CD8-positive, alpha-beta memory T cell (primary cell): ENCODE data around the gene PIP4K2C. TPM values are rescaled to one million over a fixed set of nuclear protein-coding genes. Genes with fewer than 3 reads are reported as not detected.

ENCODE experiments used
- CTCF ChIA-PET: fragments of 350-600 bp; sonication (Branson Sonifier 250); formaldehyde crosslinking; loops from one replicate; lab custom pipeline; 2021; ENCODE audit warnings: antibody characterized with exemption; lab: Charles Lee
- POLR2A ChIA-PET: fragments of 350-600 bp; sonication (Branson Sonifier 250); formaldehyde crosslinking; loops from one replicate; lab custom pipeline; 2021; ENCODE audit warnings: antibody characterized with exemption; lab: Charles Lee
- DNase-seq, 5 donors: peaks; one replicate each; pipeline versions ENCODE4 v3.0.0 to v3.0.0-alpha.2; 2020 to 2022; ENCODE audit warnings: mixed read lengths in 1 of 5
- H3K27ac ChIP-seq: one replicate; pipeline ENCODE4 v1.7.0; 2013; ENCODE audit warnings: low read depth, mild to moderate bottlenecking, low read length, moderate library complexity
- H3K27me3 ChIP-seq: 2 replicates; pipeline ENCODE4 v1.7.0; 2013; ENCODE audit warnings: low read length, mild to moderate bottlenecking; ENCODE audit not compliant: insufficient read depth, poor library complexity, severe bottlenecking
- H3K36me3 ChIP-seq: 2 replicates; pipeline ENCODE4 v1.7.0; 2013; ENCODE audit warnings: mild to moderate bottlenecking, low read length, moderate library complexity; ENCODE audit not compliant: insufficient read depth
- H3K4me1 ChIP-seq: 2 replicates; pipeline ENCODE4 v1.7.0; 2013; ENCODE audit warnings: mild to moderate bottlenecking, low read length, moderate library complexity; ENCODE audit not compliant: insufficient read depth
- H3K4me3 ChIP-seq: 2 replicates; pipeline ENCODE4 v1.7.0; 2013; ENCODE audit warnings: mild to moderate bottlenecking, low read length
- H3K9me3 ChIP-seq: 2 replicates; pipeline ENCODE4 v1.7.0; 2013; ENCODE audit warnings: mild to moderate bottlenecking, low read length
- H3K27ac Mint-ChIP-seq, 8 donors: one replicate each; pipeline ENCODE4 v1.8.0; 2020 to 2021; ENCODE audit warnings: mixed read lengths in 8 of 8, mild to moderate bottlenecking in 6 of 8, inconsistent platforms in 3 of 8, moderate library complexity in 3 of 8
- H3K27me3 Mint-ChIP-seq, 2 donors: one replicate each; pipeline ENCODE4 v1.8.0; 2020 to 2021; ENCODE audit warnings: mixed read lengths in 2 of 2, mild to moderate bottlenecking in 1 of 2, moderate library complexity in 1 of 2
- H3K36me3 Mint-ChIP-seq, 3 donors: one replicate each; pipeline ENCODE4 v1.8.0; 2020 to 2021; ENCODE audit warnings: mixed read lengths in 3 of 3, inconsistent platforms in 1 of 3, mild to moderate bottlenecking in 1 of 3
- H3K4me1 Mint-ChIP-seq, 3 donors: one replicate each; pipeline ENCODE4 v1.8.0; 2020 to 2021; ENCODE audit warnings: mixed read lengths in 3 of 3, inconsistent platforms in 1 of 3, mild to moderate bottlenecking in 1 of 3
- H3K4me3 Mint-ChIP-seq, 7 donors: one replicate each; pipeline ENCODE4 v1.8.0; 2020 to 2021; ENCODE audit warnings: mixed read lengths in 7 of 7, mild to moderate bottlenecking in 6 of 7, moderate library complexity in 4 of 7, inconsistent platforms in 2 of 7
- H3K9me3 Mint-ChIP-seq, 5 donors: one replicate each; pipeline ENCODE4 v1.8.0; 2020 to 2022; ENCODE audit warnings: mixed read lengths in 5 of 5, mild to moderate bottlenecking in 3 of 5, moderate library complexity in 2 of 5, inconsistent platforms in 1 of 5
- polyA plus RNA-seq: library from polyadenylated mRNA; unstranded; fragments of 300-500 nt; fragmentation: Illumina TruSeq; gene quantifications from one replicate; pipeline ENCODE4 v1.2.3, GENCODE V29; 2021
- total RNA-seq, 2 experiments: library from RNA; stranded (reverse); gene quantifications; one replicate each; pipeline ENCODE4 v1.2.3, GENCODE V29; 2021

The PIP4K2C gene
- total and polyA plus RNA-seq, 3 experiments from 2014 or later = 24.7 to 40.6 (median 29.7) TPM

DNA sequence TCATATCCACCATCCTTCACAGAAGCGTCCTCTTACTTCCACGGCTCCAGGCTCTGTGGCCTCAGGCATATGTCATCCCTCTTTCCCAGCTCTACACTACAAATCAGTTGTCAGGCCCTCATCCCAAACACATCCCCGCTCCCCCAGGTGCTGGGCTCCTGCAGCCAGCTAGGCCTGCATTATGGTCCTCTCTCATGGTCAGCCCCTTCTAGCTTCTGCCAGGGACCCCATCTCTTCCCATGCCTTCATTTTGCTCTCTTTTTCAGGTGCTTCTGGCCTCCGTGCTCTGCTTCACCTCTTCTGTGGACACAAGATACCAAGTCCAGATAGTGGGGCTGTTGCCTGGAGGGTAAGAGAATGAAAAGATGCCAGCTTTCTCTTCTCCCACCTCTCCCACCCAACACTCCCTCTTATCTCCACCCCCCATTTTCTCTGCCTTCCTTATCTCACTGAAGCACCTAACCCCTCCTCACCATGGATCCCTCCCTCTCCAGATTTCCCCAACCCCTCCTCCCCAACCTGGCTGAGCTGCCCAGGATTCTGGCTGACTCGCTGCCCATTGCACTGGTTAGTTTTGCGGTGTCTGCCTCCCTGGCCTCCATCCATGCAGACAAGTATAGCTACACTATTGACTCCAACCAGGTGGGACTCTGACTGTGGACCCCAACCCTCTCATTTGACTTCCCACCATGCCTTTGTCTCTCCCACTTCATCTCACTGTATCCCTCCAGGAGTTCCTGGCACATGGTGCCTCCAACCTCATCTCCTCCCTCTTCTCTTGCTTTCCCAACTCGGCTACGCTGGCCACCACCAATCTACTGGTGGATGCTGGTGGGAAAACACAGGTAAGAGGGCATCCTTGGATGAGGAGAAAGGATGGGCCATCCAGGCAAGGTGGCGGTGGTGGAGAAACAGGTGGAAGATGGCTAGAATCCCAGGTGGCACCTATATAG, 31.6 kb downstream of the PIP4K2C start:
- no peak for DNase-seq
- Histone ChIP-seq H3K27ac (no peak overlapping the region), H3K27me3 (peaks cover 81% of the 10 kb centered on the region), H3K4me1 (peaks cover 30% of the 10 kb centered on the region), H3K9me3 (no peaks in the 10 kb centered on the region), H3K4me3 (no peak overlapping the region), H3K36me3 (no peaks in the 10 kb centered on the region)
- Mint-ChIP-seq H3K4me1 (peaks cover 30 to 42% (median 32%) of the 10 kb centered on the region in 3 donors), H3K36me3 (peaks cover 0 to 4% (median 0%) of the 10 kb centered on the region in 3 donors), H3K9me3 (no peaks in the 10 kb centered on the region), H3K4me3 (peak overlapping the region in 6 of 7 donors; percentile 61 to 87 (median 80)), H3K27me3 (peaks cover 87 to 91% of the 10 kb centered on the region in 2 donors), H3K27ac (peak overlapping the region in 3 of 8 donors; percentile 6 to 44 (median 20))
- ChIA-PET POLR2A (interaction anchor here (0.7 kb wide), 1 partner anchor 15 kb away, joined by 3 read pairs; no protein-coding TSS in a partner anchor), CTCF (interaction anchor here (0.7 to 5.7 kb wide), 9 partner anchors 8 to 164 kb away, joined by 3 to 85 read pairs (median 4); partner anchors contain the start of gene B4GALNT1)

DNA sequence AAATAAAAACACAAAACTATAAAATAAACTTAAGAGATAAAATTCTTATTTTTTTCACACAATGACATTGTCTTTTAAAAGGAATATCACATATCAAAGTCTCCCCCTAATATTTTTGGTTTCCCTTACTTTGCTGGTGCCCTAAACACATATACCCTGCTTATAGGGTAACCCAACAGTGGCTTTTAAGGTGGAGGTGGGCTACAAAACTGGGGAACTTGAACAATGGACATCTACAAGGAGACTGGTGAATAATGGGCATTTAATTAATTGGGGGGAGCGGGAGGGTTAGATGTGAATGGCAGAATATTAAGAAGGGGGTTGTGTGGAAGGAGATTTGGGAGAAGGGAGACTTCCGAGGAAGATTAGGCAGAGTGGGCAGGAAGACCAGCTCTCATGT, 32.4 kb downstream of the PIP4K2C start:
- Mint-ChIP-seq H3K4me3 (no peak overlapping the region), H3K27me3 (peaks cover 84 to 90% of the 10 kb centered on the region in 2 donors), H3K9me3 (no peaks in the 10 kb centered on the region), H3K27ac (no peak overlapping the region), H3K36me3 (peaks cover 0 to 4% (median 0%) of the 10 kb centered on the region in 3 donors), H3K4me1 (peaks cover 31 to 50% (median 32%) of the 10 kb centered on the region in 3 donors)
- Histone ChIP-seq H3K27ac (no peak overlapping the region), H3K36me3 (no peaks in the 10 kb centered on the region), H3K4me1 (peaks cover 30% of the 10 kb centered on the region), H3K4me3 (no peak overlapping the region), H3K9me3 (no peaks in the 10 kb centered on the region), H3K27me3 (peaks cover 83% of the 10 kb centered on the region)
- no peak for DNase-seq
- POLR2A ChIA-PET = no interaction called here
- CTCF ChIA-PET = interaction anchor here (0.7 to 5.7 kb wide), 3 partner anchors 9 to 79 kb away, joined by 3 to 85 read pairs (median 4); partner anchors contain the start of gene B4GALNT1

DNA sequence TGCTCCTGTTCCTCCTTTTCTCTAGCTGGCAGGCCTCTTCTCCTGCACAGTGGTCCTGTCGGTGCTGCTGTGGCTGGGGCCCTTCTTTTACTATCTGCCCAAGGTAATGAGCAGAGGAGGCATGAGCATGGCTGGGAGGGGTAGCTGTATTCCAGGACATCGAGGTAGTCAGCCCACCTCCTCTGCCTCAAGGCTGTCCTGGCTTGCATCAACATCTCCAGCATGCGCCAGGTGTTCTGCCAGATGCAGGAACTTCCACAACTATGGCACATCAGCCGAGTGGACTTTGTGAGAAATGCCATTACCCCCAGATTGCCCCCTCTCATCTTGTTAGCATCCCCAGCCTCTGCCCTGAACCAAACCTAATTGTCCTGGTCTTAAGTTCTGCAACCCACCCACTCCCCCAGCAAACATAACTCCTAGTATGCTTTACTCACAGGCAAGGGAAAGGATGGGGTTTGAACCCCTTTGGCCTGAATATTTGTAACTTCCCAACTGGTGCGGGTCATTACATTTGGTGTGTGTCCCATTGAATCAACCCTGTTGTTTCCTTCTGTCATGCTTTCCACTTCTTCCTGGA, 32.9 kb downstream of the PIP4K2C start:
- DNase-seq = no peak
- Histone ChIP-seq H3K27ac (no peak overlapping the region), H3K27me3 (peaks cover 85% of the 10 kb centered on the region), H3K4me1 (peaks cover 30% of the 10 kb centered on the region), H3K36me3 (no peaks in the 10 kb centered on the region), H3K9me3 (no peaks in the 10 kb centered on the region), H3K4me3 (no peak overlapping the region)
- CTCF ChIA-PET = interaction anchor here (0.7 to 1.3 kb wide), 2 partner anchors 9 to 165 kb away, joined by 3 to 4 read pairs; partner anchors contain the start of gene B4GALNT1
- H3K27ac Mint-ChIP-seq = no peak overlapping the region
- H3K36me3 Mint-ChIP-seq = peaks cover 0 to 4% (median 0%) of the 10 kb centered on the region in 3 donors
- peaks cover 81 to 93% of the 10 kb centered on the region in 2 donors for H3K27me3 Mint-ChIP-seq
- peaks cover 30 to 49% (median 30%) of the 10 kb centered on the region in 3 donors for H3K4me1 Mint-ChIP-seq
- no peaks in the 10 kb centered on the region for H3K9me3 Mint-ChIP-seq
- POLR2A ChIA-PET = no interaction called here
- H3K4me3 Mint-ChIP-seq = no peak overlapping the region

DNA sequence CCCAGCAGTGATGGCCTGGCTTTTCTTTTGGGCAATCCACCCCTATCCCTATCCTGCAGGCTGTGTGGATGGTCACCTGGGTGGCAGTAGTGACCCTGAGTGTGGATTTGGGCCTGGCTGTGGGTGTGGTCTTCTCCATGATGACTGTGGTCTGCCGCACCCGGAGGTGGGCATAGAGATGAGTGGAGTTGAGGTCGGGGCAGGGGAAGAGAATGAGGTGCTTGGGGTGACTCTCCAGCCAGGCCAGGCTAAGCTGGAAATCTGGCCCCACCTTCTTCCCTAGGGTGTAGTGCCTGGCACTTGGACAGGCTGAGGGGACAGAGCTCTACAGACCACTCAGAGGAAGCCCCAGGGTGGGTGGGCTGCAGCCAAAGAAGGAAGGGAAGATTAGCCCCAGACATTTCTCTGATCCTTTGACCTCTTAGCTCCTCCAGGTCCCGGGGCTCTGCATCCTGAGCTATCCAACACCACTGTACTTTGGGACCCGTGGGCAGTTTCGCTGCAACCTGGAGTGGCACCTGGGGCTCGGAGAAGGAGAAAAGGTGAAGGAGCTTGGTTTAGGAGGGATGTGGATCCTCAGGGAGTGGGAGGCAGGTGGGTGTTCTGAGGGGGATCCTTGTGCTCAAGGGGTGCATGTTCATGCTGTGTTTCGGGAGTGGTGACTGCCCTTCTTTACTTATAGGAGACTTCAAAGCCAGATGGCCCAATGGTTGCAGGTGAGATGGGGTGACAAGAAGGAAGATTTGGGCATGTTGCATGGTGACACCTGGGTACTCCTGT, 33.6 kb downstream of the PIP4K2C start:
- Histone ChIP-seq H3K27ac (no peak overlapping the region), H3K9me3 (no peaks in the 10 kb centered on the region), H3K36me3 (no peaks in the 10 kb centered on the region), H3K4me1 (peaks cover 25% of the 10 kb centered on the region), H3K27me3 (peaks cover 80% of the 10 kb centered on the region), H3K4me3 (no peak overlapping the region)
- no peak for DNase-seq
- Mint-ChIP-seq H3K27me3 (peaks cover 77 to 95% of the 10 kb centered on the region in 2 donors), H3K36me3 (peaks cover 0 to 4% (median 0%) of the 10 kb centered on the region in 3 donors), H3K4me1 (peaks cover 25 to 42% (median 27%) of the 10 kb centered on the region in 3 donors), H3K9me3 (no peaks in the 10 kb centered on the region), H3K27ac (peak overlapping the region in 1 of 8 donors; percentile 8), H3K4me3 (no peak overlapping the region)
- CTCF ChIA-PET = interaction anchor here (1.3 to 1.7 kb wide), 2 partner anchors 41 to 166 kb away, joined by 4 to 6 read pairs; no protein-coding TSS in a partner anchor
- POLR2A ChIA-PET = no interaction called here

DNA sequence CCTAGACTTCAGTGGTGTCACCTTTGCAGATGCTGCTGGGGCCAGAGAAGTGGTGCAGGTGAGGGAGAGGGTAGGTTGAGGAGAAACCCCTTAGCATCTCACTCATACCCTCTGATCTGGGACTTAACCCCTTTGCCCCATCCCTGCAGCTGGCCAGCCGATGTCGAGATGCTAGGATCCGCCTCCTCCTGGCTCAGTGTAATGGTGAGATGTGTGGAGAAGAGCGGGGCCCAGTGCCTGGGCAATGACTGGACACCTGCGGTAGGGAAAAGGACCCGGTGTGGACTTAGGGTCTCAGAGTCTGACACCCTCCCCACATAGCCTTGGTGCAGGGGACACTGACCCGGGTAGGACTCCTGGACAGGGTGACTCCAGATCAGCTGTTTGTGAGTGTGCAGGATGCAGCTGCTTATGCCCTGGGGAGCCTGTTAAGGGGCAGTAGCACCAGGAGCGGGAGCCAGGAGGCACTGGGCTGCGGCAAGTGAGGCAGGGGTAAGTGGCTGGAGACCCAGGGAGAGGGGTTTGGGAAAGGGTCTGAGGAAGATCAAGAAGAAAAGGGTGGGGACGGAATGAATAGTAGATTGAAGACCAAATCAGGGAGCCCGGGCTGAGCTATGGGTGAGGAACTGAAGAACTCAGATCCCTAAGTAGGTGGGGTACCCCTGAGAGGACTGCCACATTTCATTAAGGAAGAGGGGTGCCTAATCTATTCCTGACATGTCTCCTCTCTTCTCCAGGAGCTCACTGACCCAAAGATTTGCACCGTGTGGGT, 34.5 kb downstream of the PIP4K2C start:
- Mint-ChIP-seq H3K4me3 (no peak overlapping the region), H3K4me1 (peaks cover 20 to 35% (median 22%) of the 10 kb centered on the region in 3 donors), H3K9me3 (no peaks in the 10 kb centered on the region), H3K36me3 (peaks cover 0 to 4% (median 0%) of the 10 kb centered on the region in 3 donors), H3K27ac (peak overlapping the region in 3 of 8 donors; percentile 62 to 69 (median 69)), H3K27me3 (peaks cover 76 to 92% of the 10 kb centered on the region in 2 donors)
- Histone ChIP-seq H3K36me3 (no peaks in the 10 kb centered on the region), H3K27me3 (peaks cover 72% of the 10 kb centered on the region), H3K27ac (no peak overlapping the region), H3K4me3 (no peak overlapping the region), H3K4me1 (peaks cover 17% of the 10 kb centered on the region), H3K9me3 (no peaks in the 10 kb centered on the region)
- ChIA-PET POLR2A (no interaction called here), CTCF (interaction anchor here (0.9 to 1.7 kb wide), 3 partner anchors 42 to 167 kb away, joined by 3 to 6 read pairs (median 4); partner anchors contain the start of gene GLI1)
- DNase-seq = no peak

DNA sequence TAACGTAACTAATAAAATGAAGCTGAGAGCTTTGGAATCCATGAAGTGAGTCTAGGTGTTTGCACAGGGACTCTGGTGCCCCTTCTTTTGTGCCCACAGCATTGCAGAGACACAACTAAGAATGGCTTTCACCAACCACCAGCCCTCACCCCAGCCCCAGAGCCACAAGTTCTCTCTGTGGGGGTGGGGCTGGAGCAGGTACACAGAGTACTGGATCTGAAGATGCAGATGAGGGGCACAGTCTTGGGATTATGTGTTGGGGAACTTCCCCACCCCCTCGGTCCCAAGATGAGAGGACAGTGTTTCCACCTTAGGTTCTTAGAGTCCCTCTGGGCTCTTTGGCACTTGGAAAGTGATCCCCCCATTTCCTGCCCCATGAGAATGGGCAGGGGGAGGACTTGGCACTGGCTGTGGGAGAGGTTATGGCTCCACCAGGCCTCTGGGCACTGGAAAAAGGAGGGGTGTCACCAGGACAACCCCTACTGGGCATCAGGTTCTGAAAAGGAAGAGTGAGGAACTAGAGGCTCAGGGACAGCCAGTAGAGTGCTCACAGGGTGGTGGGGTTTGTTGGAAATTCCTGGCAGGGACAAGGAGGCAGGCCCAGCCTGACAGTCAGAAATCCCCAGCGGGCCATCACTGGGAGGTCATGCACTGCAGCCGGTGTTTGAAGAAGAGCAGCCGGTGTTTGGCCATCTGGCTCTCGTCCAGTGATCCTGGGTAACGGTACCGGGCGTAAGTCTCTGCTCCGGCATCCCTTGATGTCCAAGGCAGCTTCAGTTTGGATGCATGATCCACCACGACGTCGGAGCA, 35.3 kb downstream of the PIP4K2C start:
- Mint-ChIP-seq H3K9me3 (no peaks in the 10 kb centered on the region), H3K27ac (peak overlapping the region in 3 of 8 donors; percentile 62 to 69 (median 69)), H3K36me3 (peaks cover 0 to 4% (median 1%) of the 10 kb centered on the region in 3 donors), H3K27me3 (peaks cover 71 to 92% of the 10 kb centered on the region in 2 donors), H3K4me3 (no peak overlapping the region), H3K4me1 (peaks cover 11 to 26% (median 13%) of the 10 kb centered on the region in 3 donors)
- ChIA-PET CTCF (interaction anchor here (0.9 to 1.7 kb wide), 2 partner anchors 43 to 167 kb away, joined by 3 to 6 read pairs; partner anchors contain the start of gene GLI1), POLR2A (no interaction called here)
- no peak overlapping the region for H3K4me3 ChIP-seq
- H3K36me3 ChIP-seq = no peaks in the 10 kb centered on the region
- H3K9me3 ChIP-seq = no peaks in the 10 kb centered on the region
- no peak for DNase-seq
- peaks cover 8% of the 10 kb centered on the region for H3K4me1 ChIP-seq
- H3K27ac ChIP-seq = no peak overlapping the region
- peaks cover 69% of the 10 kb centered on the region for H3K27me3 ChIP-seq
